OCI-LY7 (cell line): ENCODE measurements around the gene IFITM10. TPM values are rescaled to one million over a fixed set of nuclear protein-coding genes. Genes with fewer than 3 reads are reported as not detected.

Experiments
- BruUV-seq: library from RNA; stranded (reverse); fragments of 400-500 nt; replicated peaks from 2 replicates; lab custom pipeline; 2021; lab: Mats Ljungman, UMichigan
- CTCF ChIA-PET: fragments of 300-600 bp; sonication (Branson Sonifier 250); formaldehyde crosslinking; loops from one replicate; lab custom pipeline; 2022; ENCODE audit warnings: antibody characterized with exemption; ENCODE audit not compliant: unreplicated experiment; lab: Charles Lee
- POLR2A ChIA-PET: fragments of 300-600 bp; sonication (Branson Sonifier 250); formaldehyde crosslinking; loops from one replicate; lab custom pipeline; 2022; ENCODE audit warnings: antibody characterized with exemption; lab: Charles Lee
- DNase-seq: peaks from one replicate; pipeline ENCODE4 v3.0.0-alpha.2; 2015; ENCODE audit warnings: low spot score
- H2AFZ ChIP-seq: fragments of 200-600 bp; sonication (generic), shearing (Covaris generic); 2 replicates; pipeline ENCODE4 v1.6.1; 2014; ENCODE audit warnings: mild to moderate bottlenecking, antibody characterized with exemption, low read length, moderate library complexity
- H3K27ac ChIP-seq: fragments of 200-600 bp; sonication (generic); 2 replicates; pipeline ENCODE4 v1.5.1; 2014; ENCODE audit warnings: mixed run types, low read depth, mild to moderate bottlenecking, moderate library complexity, low read length, inconsistent platforms; ENCODE audit not compliant: poor library complexity, severe bottlenecking
- H3K36me3 ChIP-seq: fragments of 200-600 bp; sonication (generic); 2 replicates; pipeline ENCODE4 v1.6.1; 2014; ENCODE audit warnings: mild to moderate bottlenecking, antibody characterized with exemption, low read length, moderate library complexity, mixed read lengths; ENCODE audit not compliant: insufficient read depth
- H3K4me1 ChIP-seq: fragments of 200-600 bp; sonication (generic); 2 replicates; pipeline ENCODE4 v1.5.1; 2014; ENCODE audit warnings: mild to moderate bottlenecking, low read length; ENCODE audit not compliant: insufficient read depth, poor library complexity, severe bottlenecking
- H3K4me2 ChIP-seq: fragments of 200-600 bp; sonication (generic); 2 replicates; pipeline ENCODE4 v1.6.1; 2014; ENCODE audit warnings: mild to moderate bottlenecking, low read length
- H3K4me3 ChIP-seq: fragments of 200-600 bp; sonication (generic); 2 replicates; pipeline ENCODE4 v1.5.1; 2014; ENCODE audit warnings: mild to moderate bottlenecking, low read depth, low read length; ENCODE audit not compliant: poor library complexity, severe bottlenecking
- H3K79me2 ChIP-seq: fragments of 200-600 bp; sonication (generic); 2 replicates; pipeline ENCODE4 v1.6.1; 2016; ENCODE audit warnings: low read depth, mild to moderate bottlenecking, low read length, moderate library complexity, mixed read lengths; ENCODE audit not compliant: insufficient read depth
- H3K9me2 ChIP-seq: fragments of 200-600 bp; sonication (generic); 2 replicates; pipeline ENCODE4 v1.6.1; 2016; ENCODE audit warnings: mild to moderate bottlenecking, low read length, mixed read lengths; ENCODE audit not compliant: insufficient read depth
- H3K9me3 ChIP-seq: fragments of 200-600 bp; sonication (generic); 2 replicates; pipeline ENCODE4 v1.6.1; 2014; ENCODE audit warnings: mild to moderate bottlenecking, mixed run types, low read length, mixed read lengths
- H4K20me1 ChIP-seq: fragments of 200-600 bp; sonication (generic); 2 replicates; pipeline ENCODE4 v1.6.1; 2014; ENCODE audit warnings: mild to moderate bottlenecking, antibody characterized with exemption, low read length, moderate library complexity, mixed read lengths; ENCODE audit not compliant: insufficient read depth
- CTCF ChIP-seq: fragments of 200-600 bp; sonication (generic); conservative IDR thresholded peaks from 2 replicates; pipeline ENCODE4 v1.5.1; 2014; ENCODE audit warnings: mild to moderate bottlenecking, antibody characterized with exemption, low read length, moderate library complexity, mixed read lengths
- EZH2phosphoT487 ChIP-seq: fragments of 200-600 bp; sonication (generic); IDR thresholded peaks from 2 replicates; pipeline ENCODE4 v1.6.1; 2018; ENCODE audit warnings: low read depth, borderline replicate concordance, mild to moderate bottlenecking, mixed run types, antibody characterized with exemption, low read length, moderate library complexity, mixed read lengths
- intact Hi-C: fragments of 100-400 bp; cut with micrococcal nuclease; formaldehyde crosslinking; loops from one replicate; pipeline ENCODE4 v1.10.0; 2022; ENCODE audit not compliant: unreplicated experiment
- total RNA-seq, 2 experiments: library from RNA; depleted of rRNA in 1 of 2; stranded (reverse); fragments of >200 nt in 1 of 2; shearing (Covaris generic) in 1 of 2; gene quantifications; 2 replicates each; pipeline ENCODE4 v1.2.3, GENCODE V29; 2014 to 2022

The IFITM10 gene
- total RNA-seq, 2 experiments from 2014 or later, result 0.30 to 0.38 TPM

GRCh38 chr11:1732418-1733008 is 17.9 kb downstream of the IFITM10 start:
- no peak for DNase-seq

GRCh38 chr11:1731451-1732059 is 18.8 kb downstream of the IFITM10 start:
- Histone ChIP-seq H3K4me1 (peaks cover 13% of the 10 kb centered on the region), H2AFZ (no peak overlapping the region), H3K27ac (no peak overlapping the region), H4K20me1 (no peaks in the 10 kb centered on the region), H3K4me3 (no peak overlapping the region), H3K4me2 (no peak overlapping the region), H3K79me2 (no peaks in the 10 kb centered on the region), H3K36me3 (no peaks in the 10 kb centered on the region), H3K9me3 (no peaks in the 10 kb centered on the region), H3K9me2 (no peaks in the 10 kb centered on the region)
- no TSS peak for BruUV-seq
- POLR2A ChIA-PET, result no interaction called here
- no peak for DNase-seq
- TF ChIP-seq EZH2phosphoT487, result no peak
- no peak for TF ChIP-seq CTCF
- intact Hi-C loops, result no loop called here
- CTCF ChIA-PET, result no interaction called here

More at GRCh38 chr11:1732418-1733008, 17.9 kb downstream of the IFITM10 start:
- Histone ChIP-seq H3K9me2 (no peaks in the 10 kb centered on the region), H4K20me1 (no peaks in the 10 kb centered on the region), H3K79me2 (no peaks in the 10 kb centered on the region), H2AFZ (no peak overlapping the region), H3K4me3 (no peak overlapping the region), H3K27ac (no peak overlapping the region), H3K36me3 (no peaks in the 10 kb centered on the region), H3K4me1 (peaks cover 13% of the 10 kb centered on the region), H3K4me2 (no peak overlapping the region), H3K9me3 (no peaks in the 10 kb centered on the region)
- BruUV-seq, result no TSS peak
- ChIA-PET POLR2A (no interaction called here), CTCF (no interaction called here)
- intact Hi-C loops, result no loop called here
- TF ChIP-seq EZH2phosphoT487 (no peak), CTCF (no peak)

GRCh38 chr11:1730059-1730629 is 20.3 kb downstream of the IFITM10 start:
- POLR2A ChIA-PET, result interaction anchor here (0.6 kb wide), 1 partner anchor 516 kb away, joined by 3 read pairs; no protein-coding TSS in a partner anchor
- H4K20me1 ChIP-seq, result no peaks in the 10 kb centered on the region

More at GRCh38 chr11:1730059-1730629, 20.3 kb downstream of the IFITM10 start:
- no peaks in the 10 kb centered on the region for H3K79me2 ChIP-seq
- no peaks in the 10 kb centered on the region for H3K9me3 ChIP-seq
- H3K9me2 ChIP-seq, result no peaks in the 10 kb centered on the region
- H3K36me3 ChIP-seq, result no peaks in the 10 kb centered on the region
- intact Hi-C loops, result no loop called here
- no peak overlapping the region for H3K4me3 ChIP-seq
- no peak overlapping the region for H3K4me2 ChIP-seq
- CTCF ChIA-PET, result no interaction called here
- DNase-seq, result no peak
- H3K27ac ChIP-seq, result no peak overlapping the region
- TF ChIP-seq CTCF, result no peak
- TF ChIP-seq EZH2phosphoT487, result no peak
- no TSS peak for BruUV-seq
- no peak overlapping the region for H2AFZ ChIP-seq
- peaks cover 13% of the 10 kb centered on the region for H3K4me1 ChIP-seq
